Activated CD8-positive, alpha-beta memory T cell treated with anti-CD3 and anti-CD28 coated beads, Interleukin-2, amount 50 U/mL, for 48 hours (primary cell): ENCODE results near the gene COL11A2.

Experiments
- DNase-seq: peaks from one replicate; pipeline ENCODE4 v3.0.0-alpha.2; 2020

Gene COL11A2

GRCh38 chr6:33147807-33148666, 44.2 kb downstream of the COL11A2 start:
- DNase-seq: no peak

- no peak for DNase-seq
Observed at GRCh38 chr6:33144373-33144772, 47.9 kb downstream of the COL11A2 start.

GRCh38 chr6:33143113-33143770, 49.0 kb downstream of the COL11A2 start:
- no peak for DNase-seq

GRCh38 chr6:33142501-33143070, 49.7 kb downstream of the COL11A2 start:
- no peak for DNase-seq

- DNase-seq: no peak
Observed at GRCh38 chr6:33140556-33140955, 51.7 kb downstream of the COL11A2 start.

- DNase-seq: no peak
Observed at GRCh38 chr6:33139596-33140206, 52.6 kb downstream of the COL11A2 start.

- DNase-seq: no peak
Observed at GRCh38 chr6:33136310-33136900, 55.9 kb downstream of the COL11A2 start.

GRCh38 chr6:33132081-33132524, 60.2 kb downstream of the COL11A2 start:
- no peak for DNase-seq

GRCh38 chr6:33128318-33128717, 63.9 kb downstream of the COL11A2 start:
- no peak for DNase-seq

GRCh38 chr6:33126101-33126714, 66.1 kb downstream of the COL11A2 start:
- DNase-seq: peak; percentile 91

GRCh38 chr6:33124947-33125346, 67.3 kb downstream of the COL11A2 start:
- DNase-seq: no peak

GRCh38 chr6:33124525-33124901, 67.8 kb downstream of the COL11A2 start:
- DNase-seq: no peak

- no peak for DNase-seq
Observed at GRCh38 chr6:33123732-33124524, 68.3 kb downstream of the COL11A2 start.

- no peak for DNase-seq
Observed at GRCh38 chr6:33123181-33123580, 69.1 kb downstream of the COL11A2 start.

- DNase-seq: no peak
Observed at GRCh38 chr6:33120001-33120400, 72.3 kb downstream of the COL11A2 start.

- DNase-seq: no peak
Observed at GRCh38 chr6:33118525-33119123, 73.6 kb downstream of the COL11A2 start.

- no peak for DNase-seq
Observed at GRCh38 chr6:33117811-33118277, 74.4 kb downstream of the COL11A2 start.

GRCh38 chr6:33116841-33117711, 75.2 kb downstream of the COL11A2 start:
- peak; percentile 61 for DNase-seq

- no peak for DNase-seq
Observed at GRCh38 chr6:33116417-33116816, 75.8 kb downstream of the COL11A2 start.

GRCh38 chr6:33114406-33114805, 77.9 kb downstream of the COL11A2 start:
- DNase-seq: no peak
